Measurements from ENCODE around the gene ARHGAP42.
A peak's percentile ranks its signal among the peaks of the same experiment; 100 is the strongest.

Gene ARHGAP42

GRCh38 chr11:100687054-100687629 is at the start of gene ARHGAP42:
TSS of gene ARHGAP42 (plus strand) at chr11:100687288. CDS start at chr11:100687679, 391 bp downstream.
- POLR2A ChIA-PET, result interaction anchor here (0.6 to 0.7 kb wide), 2 partner anchors 207 to 238 kb away, joined by 3 read pairs; no protein-coding TSS in a partner anchor
- no peak for DNase-seq (ENCODE audit: low read depth, low spot score)
- CTCF ChIA-PET, result interaction anchor here (0.8 to 2.7 kb wide), 25 partner anchors 9 to 247 kb away, joined by 3 to 16 read pairs (median 4); no protein-coding TSS in a partner anchor
- H3K4me3 ChIP-seq (ENCODE audit: low read depth, low read length), result peak within 1 kb of the TSS; percentile 73
- TF ChIP-seq CTCF (IDR thresholded peaks at IDR 0.05; ENCODE audit: insufficient read depth, low read length, missing control alignments), result no peak

- CTCF ChIA-PET, result no interaction called here
- no peak for TF ChIP-seq CTCF (IDR thresholded peaks at IDR 0.05; ENCODE audit: insufficient read depth, low read length, missing control alignments)
- H3K4me3 ChIP-seq (ENCODE audit: low read depth, low read length), result no peak overlapping the region
- POLR2A ChIA-PET, result no interaction called here
- DNase-seq (ENCODE audit: low read depth, low spot score), result no peak
Measured at GRCh38 chr11:100637706-100638105, 49.4 kb upstream of the ARHGAP42 start.

GRCh38 chr11:100638648-100639047 is 48.4 kb upstream of the ARHGAP42 start:
- ChIA-PET POLR2A (no interaction called here), CTCF (no interaction called here)
- no peak overlapping the region for H3K4me3 ChIP-seq (ENCODE audit: low read depth, low read length)
- TF ChIP-seq CTCF (IDR thresholded peaks at IDR 0.05; ENCODE audit: insufficient read depth, low read length, missing control alignments), result no peak
- DNase-seq (ENCODE audit: low read depth, low spot score), result no peak

- POLR2A ChIA-PET, result no interaction called here
- CTCF ChIA-PET, result no interaction called here
- no peak for DNase-seq (ENCODE audit: low read depth, low spot score)
- no peak for TF ChIP-seq CTCF (IDR thresholded peaks at IDR 0.05; ENCODE audit: insufficient read depth, low read length, missing control alignments)
- no peak overlapping the region for H3K4me3 ChIP-seq (ENCODE audit: low read depth, low read length)
Measured at GRCh38 chr11:100639140-100639539, 47.9 kb upstream of the ARHGAP42 start.

- no peak for TF ChIP-seq CTCF (IDR thresholded peaks at IDR 0.05; ENCODE audit: insufficient read depth, low read length, missing control alignments)
Measured at GRCh38 chr11:100640071-100640470, 47.0 kb upstream of the ARHGAP42 start.

GRCh38 chr11:100640646-100641045 is 46.4 kb upstream of the ARHGAP42 start:
- DNase-seq (ENCODE audit: low read depth, low spot score), result no peak
- CTCF ChIA-PET, result no interaction called here
- H3K4me3 ChIP-seq (ENCODE audit: low read depth, low read length), result no peak overlapping the region
- POLR2A ChIA-PET, result no interaction called here
- TF ChIP-seq CTCF (IDR thresholded peaks at IDR 0.05; ENCODE audit: insufficient read depth, low read length, missing control alignments), result no peak

More at GRCh38 chr11:100640071-100640470, 47.0 kb upstream of the ARHGAP42 start:
- ChIA-PET POLR2A (no interaction called here), CTCF (no interaction called here)
- no peak overlapping the region for H3K4me3 ChIP-seq (ENCODE audit: low read depth, low read length)
- no peak for DNase-seq (ENCODE audit: low read depth, low spot score)

Data from AG04449 (cell line).